Hepatocyte (in vitro differentiated cells): ENCODE measurements around the gene LASP1.

Source experiments
- EZH2 ChIP-seq: fragments of 200-600 bp; sonication (generic); IDR thresholded peaks from 2 replicates; pipeline ENCODE4 v1.6.1; 2016; ENCODE audit warnings: antibody characterized with exemption, mild to moderate bottlenecking, borderline replicate concordance
- TF ChIP-seq, protein P1 (sequence below): fragments of 200-600 bp; sonication (generic); IDR thresholded peaks from 2 replicates; pipeline ENCODE4 v1.5.1; 2016; ENCODE audit warnings: antibody characterized with exemption, mild to moderate bottlenecking; ENCODE audit not compliant: poor library complexity

- TF ChIP-seq, protein P1, sequence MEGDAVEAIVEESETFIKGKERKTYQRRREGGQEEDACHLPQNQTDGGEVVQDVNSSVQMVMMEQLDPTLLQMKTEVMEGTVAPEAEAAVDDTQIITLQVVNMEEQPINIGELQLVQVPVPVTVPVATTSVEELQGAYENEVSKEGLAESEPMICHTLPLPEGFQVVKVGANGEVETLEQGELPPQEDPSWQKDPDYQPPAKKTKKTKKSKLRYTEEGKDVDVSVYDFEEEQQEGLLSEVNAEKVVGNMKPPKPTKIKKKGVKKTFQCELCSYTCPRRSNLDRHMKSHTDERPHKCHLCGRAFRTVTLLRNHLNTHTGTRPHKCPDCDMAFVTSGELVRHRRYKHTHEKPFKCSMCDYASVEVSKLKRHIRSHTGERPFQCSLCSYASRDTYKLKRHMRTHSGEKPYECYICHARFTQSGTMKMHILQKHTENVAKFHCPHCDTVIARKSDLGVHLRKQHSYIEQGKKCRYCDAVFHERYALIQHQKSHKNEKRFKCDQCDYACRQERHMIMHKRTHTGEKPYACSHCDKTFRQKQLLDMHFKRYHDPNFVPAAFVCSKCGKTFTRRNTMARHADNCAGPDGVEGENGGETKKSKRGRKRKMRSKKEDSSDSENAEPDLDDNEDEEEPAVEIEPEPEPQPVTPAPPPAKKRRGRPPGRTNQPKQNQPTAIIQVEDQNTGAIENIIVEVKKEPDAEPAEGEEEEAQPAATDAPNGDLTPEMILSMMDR = no peak
- TF ChIP-seq EZH2 = no peak
Observed at GRCh38 chr17:38947189-38947588, 77.3 kb downstream of the LASP1 start.
